HepG2 (cell line): Measurements from ENCODE around the gene CIROP. TPM values are rescaled to one million over a fixed set of nuclear protein-coding genes. Genes with fewer than 3 reads are reported as not detected.

Source experiments
- ATF5 ChIP-seq: sonication (generic); formaldehyde crosslinking; IDR thresholded peaks from 2 replicates; pipeline ENCODE4 v1.4.0; 2020; ENCODE audit warnings: mild to moderate bottlenecking, low read depth, missing genetic modification reagents
- ATF7-NPFF ChIP-seq: sonication (generic); formaldehyde crosslinking; IDR thresholded peaks from 2 replicates; pipeline ENCODE4 v1.8.1; 2023; ENCODE audit warnings: mild to moderate bottlenecking, low read depth, missing genetic modification reagents, moderate library complexity
- CENPT ChIP-seq: sonication (generic); formaldehyde crosslinking; IDR thresholded peaks from 2 replicates; pipeline ENCODE4 v1.8.0; 2022; ENCODE audit warnings: low read depth, mild to moderate bottlenecking, moderate library complexity, missing genetic modification reagents
- CTCF ChIP-seq: sonication (generic); formaldehyde crosslinking; IDR thresholded peaks from 2 replicates; pipeline ENCODE4 v1.5.0; 2020; ENCODE audit warnings: mild to moderate bottlenecking, missing genetic modification reagents, moderate library complexity
- KMT2B ChIP-seq: IDR thresholded peaks from 2 replicates; pipeline ENCODE4 v1.6.1; 2016; ENCODE audit warnings: missing genetic modification reagents, missing compliant biosample characterization
- MLXIP ChIP-seq: sonication (generic); formaldehyde crosslinking; IDR thresholded peaks from 2 replicates; pipeline ENCODE4 v1.9.0; 2021; ENCODE audit warnings: missing genetic modification reagents, borderline replicate concordance
- NFE2 ChIP-seq: sonication (generic); formaldehyde crosslinking; IDR thresholded peaks from 2 replicates; pipeline ENCODE4 v1.4.0; 2020; ENCODE audit warnings: missing genetic modification reagents
- PRMT3 ChIP-seq: sonication (generic); formaldehyde crosslinking; IDR thresholded peaks from 2 replicates; pipeline ENCODE4 v1.8.1; 2022; ENCODE audit warnings: low read depth, mild to moderate bottlenecking, moderate library complexity, missing genetic modification reagents, borderline replicate concordance
- RBAK ChIP-seq: sonication (generic); formaldehyde crosslinking; IDR thresholded peaks from 2 replicates; pipeline ENCODE4 v1.5.1; 2020; ENCODE audit warnings: mild to moderate bottlenecking, missing genetic modification reagents
- SMARCE1 ChIP-seq: fragments of 450-650 bp; IDR thresholded peaks from 2 replicates; pipeline ENCODE4 v1.6.1; 2017; ENCODE audit warnings: borderline replicate concordance
- TGIF2 ChIP-seq: IDR thresholded peaks from 2 replicates; pipeline ENCODE4 v1.6.1; 2016; ENCODE audit warnings: control low read depth, missing compliant biosample characterization
- U2AF2 ChIP-seq: fragments of 200-400 bp; formaldehyde crosslinking; IDR thresholded peaks from 2 replicates; pipeline ENCODE4 v1.6.1; 2017; ENCODE audit warnings: low read depth, mild to moderate bottlenecking, low read length
- ZNF10 ChIP-seq: sonication (generic); formaldehyde crosslinking; IDR thresholded peaks from 2 replicates; pipeline ENCODE4 v1.4.0; 2020; ENCODE audit warnings: mild to moderate bottlenecking, low read depth, missing genetic modification reagents, borderline replicate concordance
- ZNF503 ChIP-seq: sonication (generic); formaldehyde crosslinking; IDR thresholded peaks from 2 replicates; pipeline ENCODE4 v1.4.0; 2020; ENCODE audit warnings: missing genetic modification reagents
- ZNF567 ChIP-seq: sonication (generic); formaldehyde crosslinking; IDR thresholded peaks from 2 replicates; pipeline ENCODE4 v1.8.1; 2023; ENCODE audit warnings: mild to moderate bottlenecking, missing genetic modification reagents, borderline replicate concordance
- ZNF569 ChIP-seq: sonication (generic); formaldehyde crosslinking; IDR thresholded peaks from 2 replicates; pipeline ENCODE4 v1.5.0; 2020; ENCODE audit warnings: mild to moderate bottlenecking, missing genetic modification reagents, moderate library complexity, borderline replicate concordance
- ZNF800 ChIP-seq: sonication (generic); formaldehyde crosslinking; IDR thresholded peaks from 2 replicates; pipeline ENCODE4 v1.4.0; 2020; ENCODE audit warnings: missing genetic modification reagents
- ZSCAN12 ChIP-seq: sonication (generic); formaldehyde crosslinking; IDR thresholded peaks from 2 replicates; pipeline ENCODE4 v1.9.0; 2021; ENCODE audit warnings: mild to moderate bottlenecking, missing genetic modification reagents
- ZZZ3 ChIP-seq: sonication (generic); formaldehyde crosslinking; IDR thresholded peaks from 2 replicates; pipeline ENCODE4 v1.4.0; 2020; ENCODE audit warnings: missing genetic modification reagents, mild to moderate bottlenecking, borderline replicate concordance
- polyA plus RNA-seq, 8 experiments: library from polyadenylated mRNA; depleted of rRNA in 3 of 8; stranded (reverse) in 7 of 8; unstranded in 1 of 8; fragments of >200 nt; fragmentation: Illumina TruSeq in 4 of 8; extraction: Trizol in 4 of 8; gene quantifications; 2 replicates each; pipeline versions ENCODE4 v1.2.1 to v1.2.3, GENCODE V29; 2011 to 2016; ENCODE audit warnings: low read depth in 4 of 8, missing spikeins in 1 of 8, mixed read lengths in 1 of 8; ENCODE audit not compliant: insufficient read depth in 1 of 8
- total RNA-seq, 5 experiments: library from RNA; depleted of rRNA; stranded (reverse); fragments of >200 nt; fragmentation: Illumina TruSeq; extraction: Trizol; gene quantifications; 2 replicates each; pipeline ENCODE4 v1.2.3, GENCODE V29; 2016; ENCODE audit warnings: low read depth in 1 of 5

The CIROP gene
- total and polyA plus RNA-seq, 2 of the 13 experiments (the other 11 are each of a cell fraction or from before 2014, with no cell fraction given): 0.07 TPM; not detected in 1

- TF ChIP-seq PRMT3 (CRISPR knock-in tag) (no peak), NFE2 (CRISPR knock-in tag) (no peak), U2AF2 (no peak), ZSCAN12 (CRISPR knock-in tag) (no peak), KMT2B (no peak), RBAK (CRISPR knock-in tag) (no peak), CTCF (CRISPR knock-in tag) (no peak), ZZZ3 (CRISPR knock-in tag) (no peak), ATF7-NPFF (CRISPR knock-in tag) (peak; percentile 48; the same call in 1 of the 2 replicates), ATF5 (no peak), CENPT (CRISPR knock-in tag) (no peak), ZNF503 (no peak), ZNF567 (CRISPR knock-in tag) (no peak), SMARCE1 (no peak), MLXIP (CRISPR knock-in tag) (no peak), ZNF569 (CRISPR knock-in tag) (no peak), TGIF2 (CRISPR knock-in tag) (no peak), ZNF10 (no peak), ZNF800 (CRISPR knock-in tag) (no peak)
Measured at GRCh38 chr14:23067847-23068788, 36.7 kb downstream of the CIROP start (continued).
